Measurements from ENCODE around the gene TAL1.
"Not testable (repeated sequence)": the region's sequence is repeated elsewhere in the genome, so short reads cannot be mapped to it uniquely, and the experiment has no call there.

Gene TAL1

GRCh38 chr1:47232187-47232874 is at the start of gene TAL1:
TAL1 (minus strand) TSS chr1:47232225; CDS start chr1:47225888, 6,337 bp downstream.
- no peak for DNase-seq

- DNase-seq: no peak
Measured at GRCh38 chr1:47280142-47280541, 48.1 kb upstream of the TAL1 start.

GRCh38 chr1:47276850-47277249 is 44.8 kb upstream of the TAL1 start:
- no peak for DNase-seq

- DNase-seq: not testable (repeated sequence)
Measured at GRCh38 chr1:47275811-47276210, 43.8 kb upstream of the TAL1 start.

GRCh38 chr1:47265529-47265928 is 33.5 kb upstream of the TAL1 start:
- not testable (repeated sequence) for DNase-seq

- no peak for DNase-seq
Measured at GRCh38 chr1:47262787-47263413, 30.9 kb upstream of the TAL1 start.

- DNase-seq: no peak
Measured at GRCh38 chr1:47257224-47257623, 25.2 kb upstream of the TAL1 start.

DNA sequence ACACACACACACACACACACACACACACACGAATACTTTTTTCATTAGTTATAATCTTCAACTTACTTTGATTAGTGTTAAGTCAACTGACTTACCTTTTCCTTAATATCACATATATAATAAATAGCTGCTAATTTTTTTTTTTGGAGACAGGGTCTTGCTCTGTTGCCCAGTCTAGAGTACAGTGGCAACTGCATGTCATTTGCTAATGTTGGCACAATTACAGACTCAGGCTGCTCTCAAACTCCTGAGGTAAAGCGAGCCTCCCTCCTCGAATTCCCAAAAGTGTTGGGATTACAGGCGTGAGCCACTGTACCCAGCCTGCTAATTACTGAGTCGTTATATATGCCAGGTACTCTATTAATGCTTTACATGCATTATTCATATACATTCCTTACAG is 20.8 kb upstream of the TAL1 start:
- no peak for DNase-seq

- no peak for DNase-seq
Measured at GRCh38 chr1:47252369-47252768, 20.3 kb upstream of the TAL1 start.

DNA sequence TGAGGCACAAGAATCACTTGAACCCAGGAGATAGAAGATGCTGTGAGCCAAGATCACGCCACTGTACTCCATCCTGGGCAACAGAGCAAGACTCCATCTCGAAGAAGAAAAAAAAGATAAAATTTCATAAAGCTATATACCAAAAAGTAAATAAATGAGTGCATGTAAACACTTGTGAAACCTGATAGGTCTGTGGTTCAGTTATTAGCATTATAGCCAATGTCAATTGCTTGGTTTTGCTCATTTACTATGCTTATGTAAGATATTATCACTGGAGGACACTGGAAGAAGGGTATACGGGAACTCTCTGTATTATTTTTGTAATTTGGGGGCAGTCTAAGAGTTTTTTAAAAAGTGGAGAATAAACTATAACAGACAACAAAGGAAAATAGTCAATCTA is 17.7 kb upstream of the TAL1 start:
- DNase-seq: no peak

DNA sequence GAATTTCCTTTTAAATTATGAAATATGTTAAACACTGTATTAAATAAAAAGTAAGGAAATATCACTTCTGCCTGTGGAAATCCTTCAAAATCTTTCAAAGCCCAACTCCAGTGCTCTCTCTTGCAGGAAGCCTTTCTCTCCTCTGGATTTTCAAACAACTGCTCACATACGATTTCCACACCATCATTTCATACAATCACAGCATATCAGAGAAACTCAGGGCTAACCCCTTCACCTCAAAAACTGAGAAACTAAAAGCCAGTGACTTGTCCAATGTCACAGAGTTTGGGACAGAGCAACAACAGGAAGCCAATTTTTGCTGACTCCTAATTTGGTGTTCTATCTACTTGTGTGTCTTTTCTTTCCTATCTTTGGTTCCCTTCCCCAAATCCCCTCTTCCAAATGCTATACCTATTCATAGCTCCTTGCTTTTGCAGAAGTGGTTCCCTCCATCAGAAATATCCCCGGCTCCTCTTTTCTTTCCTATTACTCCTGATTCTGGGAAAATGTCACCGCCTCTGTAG is 12.4 kb upstream of the TAL1 start:
- DNase-seq: no peak

DNA sequence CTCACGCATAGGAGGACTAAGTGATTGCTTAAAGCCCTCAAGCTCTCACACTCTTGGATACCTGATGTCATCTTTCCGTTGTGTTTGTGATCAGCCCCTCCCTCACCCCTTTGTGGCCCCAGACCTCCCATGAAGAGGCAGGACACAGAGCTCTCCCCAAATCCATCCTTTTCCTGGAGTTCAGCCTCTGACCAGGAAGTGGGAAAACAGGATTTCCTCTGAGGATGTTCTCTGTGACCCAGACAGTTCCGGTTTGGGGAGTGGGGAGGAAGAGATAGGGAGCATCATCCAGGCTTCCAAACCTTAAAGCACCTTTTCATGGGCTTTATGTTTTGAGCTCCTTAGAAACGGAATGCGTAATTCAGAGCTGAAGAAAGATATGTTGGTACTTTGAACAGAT is 11.9 kb upstream of the TAL1 start:
- DNase-seq: no peak

DNA sequence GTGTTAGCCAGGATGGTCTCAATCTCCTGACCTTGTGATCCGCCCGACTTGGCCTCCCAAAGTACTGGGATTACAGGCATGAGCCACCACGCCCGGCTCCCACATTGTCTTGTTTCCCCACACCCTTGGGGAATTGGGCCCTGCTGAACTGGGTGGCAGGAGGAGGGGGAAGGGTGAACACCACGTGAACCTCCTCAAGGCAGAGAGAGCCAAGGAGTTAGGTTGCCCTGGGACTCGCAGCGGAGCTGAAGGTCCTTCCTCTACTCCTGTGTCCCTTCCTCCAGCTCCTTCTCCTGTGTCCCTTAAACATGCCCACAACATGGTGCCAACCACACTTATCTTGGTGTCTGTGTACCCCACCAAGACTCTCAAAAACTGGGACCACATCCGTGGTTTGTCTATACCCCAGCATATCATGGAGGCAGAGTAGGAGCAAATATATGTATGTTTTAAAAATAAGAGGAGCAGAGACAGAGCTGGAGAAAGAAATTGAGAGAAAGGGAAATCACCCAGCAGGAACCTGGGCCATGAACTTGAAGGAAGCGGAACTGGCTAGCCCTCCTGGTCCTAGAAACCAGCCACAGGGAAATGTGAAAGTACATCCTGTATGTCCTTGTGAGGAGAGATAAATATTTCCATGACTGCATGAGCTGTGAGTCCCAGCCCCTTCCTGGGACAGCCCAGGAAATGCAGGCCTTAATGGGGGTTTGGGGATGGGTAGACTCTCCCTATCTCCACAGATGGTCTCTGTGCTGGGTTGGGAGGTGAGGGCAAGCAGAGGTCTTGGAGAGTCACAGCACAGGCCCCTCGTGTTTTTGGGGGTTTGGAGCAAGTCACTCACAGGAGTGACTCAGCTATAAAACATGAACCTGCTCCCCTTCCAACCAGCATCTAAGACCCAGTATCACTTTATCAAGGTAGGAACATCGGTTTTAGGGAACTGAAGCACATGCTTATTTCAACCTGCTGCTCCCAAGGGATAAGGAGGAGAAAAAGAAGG is 9.4 kb upstream of the TAL1 start:
- DNase-seq: no peak

DNA sequence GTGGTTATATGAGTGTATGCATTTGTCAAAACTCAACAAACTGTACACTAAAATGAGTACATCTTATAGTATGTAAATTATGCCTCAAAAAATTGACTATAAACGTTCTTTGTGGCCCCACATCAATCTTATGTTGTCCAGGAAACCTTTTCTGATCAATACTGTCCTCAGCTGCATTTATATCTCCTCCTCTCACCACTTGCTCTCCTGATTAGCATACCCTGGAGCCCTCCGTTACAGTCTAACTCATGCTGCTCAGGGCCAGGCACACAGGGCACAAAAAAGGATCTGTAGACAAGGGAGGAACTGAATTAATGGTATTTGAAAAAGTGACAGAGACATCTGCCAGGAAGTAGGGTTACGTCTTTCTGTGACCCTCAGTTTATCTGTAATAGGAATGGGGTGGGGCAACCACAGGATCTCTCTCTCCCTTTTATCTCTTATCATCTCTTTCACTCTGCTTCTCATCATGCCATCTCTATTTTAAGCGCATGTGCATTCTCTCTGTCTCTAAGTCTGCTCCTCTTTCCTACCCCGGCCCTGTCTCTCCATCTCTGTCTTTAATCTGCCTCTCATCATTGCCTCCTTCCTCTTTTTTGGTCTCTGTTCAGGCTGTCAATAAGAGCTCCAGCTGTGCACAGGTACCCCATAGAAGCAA is 7.0 kb upstream of the TAL1 start:
- no peak for DNase-seq

DNA sequence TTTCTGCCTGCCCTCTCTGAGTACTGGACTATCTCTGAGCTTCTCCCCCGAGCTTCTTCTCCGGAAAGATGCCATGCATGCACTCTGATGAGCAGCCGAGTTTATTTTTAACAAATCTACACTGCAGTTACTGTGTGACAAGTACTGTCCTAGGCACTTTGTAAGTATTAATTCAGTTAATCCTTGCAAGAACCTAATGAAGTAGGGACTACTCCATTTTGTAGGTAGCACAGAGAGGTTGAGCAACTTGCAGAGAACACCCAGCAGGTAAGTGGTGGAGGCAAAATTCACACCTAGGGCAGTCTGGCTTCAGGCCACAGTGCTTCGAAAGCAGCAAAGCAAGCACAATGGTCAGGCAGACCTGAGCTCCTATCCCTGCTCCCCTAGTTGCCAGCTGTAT is 3.8 kb upstream of the TAL1 start:
- DNase-seq: no peak

DNA sequence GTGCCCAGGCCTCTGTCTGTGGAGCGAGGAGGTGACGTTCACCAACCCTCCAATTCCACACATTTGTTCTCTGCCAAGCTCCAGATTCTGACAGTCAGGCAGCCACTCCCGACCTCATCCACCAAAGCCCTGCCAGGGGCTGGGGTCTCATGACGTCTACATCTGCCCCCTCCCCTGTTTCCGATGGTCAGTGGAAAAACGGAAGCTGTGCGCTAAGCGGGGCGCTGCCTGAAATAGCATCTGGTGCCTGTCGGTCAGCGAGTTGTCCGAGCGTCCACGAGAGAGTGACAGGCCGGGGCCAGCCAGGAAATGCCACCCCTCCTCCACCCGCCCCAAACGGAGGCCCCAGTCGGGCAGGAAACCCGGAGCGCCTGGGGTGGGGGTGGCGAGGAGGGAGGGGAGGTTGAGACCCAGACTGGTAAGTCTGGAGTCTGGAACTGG is 3.2 kb upstream of the TAL1 start:
- DNase-seq: no peak

DNA sequence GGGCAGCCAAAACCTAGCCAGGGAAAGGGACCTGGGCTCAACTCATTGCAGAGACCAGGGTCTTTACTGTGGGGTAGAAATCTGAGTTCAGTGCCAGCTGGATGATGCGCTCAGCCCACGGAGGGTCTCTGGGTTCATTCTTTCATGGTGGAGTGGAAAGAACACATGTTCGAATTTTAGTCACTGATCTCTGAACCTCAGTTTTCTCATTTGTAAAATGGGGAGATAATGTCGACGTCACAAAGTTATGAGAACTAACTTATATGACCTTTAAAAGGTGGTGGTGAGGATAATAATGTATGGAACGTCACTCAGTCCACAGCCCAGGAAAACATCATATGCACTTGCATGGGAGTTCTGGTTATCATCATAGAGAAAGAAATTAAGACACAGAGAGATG is 1.2 kb upstream of the TAL1 start:
- no peak for DNase-seq

DNA sequence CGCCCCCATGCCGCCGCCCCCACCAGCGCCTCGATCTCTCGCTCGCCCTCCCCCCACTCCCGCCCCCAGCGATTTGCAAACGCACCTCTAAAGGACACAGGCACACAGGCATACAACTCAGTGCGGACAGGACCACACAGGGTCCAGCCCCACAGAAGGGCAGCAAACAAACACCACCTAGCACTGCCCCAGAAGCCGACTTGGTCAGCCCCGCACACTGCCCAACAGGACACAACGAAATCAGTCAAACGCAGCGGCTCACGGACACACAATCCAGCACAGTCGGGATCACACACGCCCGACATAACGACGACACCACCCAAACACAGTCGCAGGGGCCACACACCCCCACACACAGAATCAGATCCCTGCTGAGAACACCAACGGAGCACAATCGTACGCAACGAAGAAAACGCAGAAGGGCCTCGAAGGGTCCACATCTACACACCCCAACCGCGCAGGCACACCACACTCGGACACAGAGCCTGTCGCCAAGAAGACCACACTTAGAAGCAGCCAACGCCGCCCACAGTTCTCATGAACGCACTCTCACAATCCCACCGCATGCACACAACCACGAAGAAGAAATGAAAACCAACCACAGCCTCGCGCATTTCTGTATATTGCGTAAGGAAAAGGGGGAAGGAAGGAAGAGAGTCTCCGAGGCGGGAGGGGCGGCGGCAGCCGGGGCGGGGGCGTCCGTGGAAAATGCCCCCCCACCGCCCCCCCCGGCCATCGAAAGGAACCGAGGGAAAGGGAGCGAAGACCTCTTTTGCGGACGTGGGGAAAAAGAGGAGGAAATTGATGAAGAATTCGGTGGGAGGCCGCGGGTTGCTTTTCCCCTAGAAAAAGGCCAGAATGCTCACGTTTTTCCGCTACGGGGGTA is 481 bp downstream of the TAL1 start:
- peak; percentile 31 for DNase-seq

DNA sequence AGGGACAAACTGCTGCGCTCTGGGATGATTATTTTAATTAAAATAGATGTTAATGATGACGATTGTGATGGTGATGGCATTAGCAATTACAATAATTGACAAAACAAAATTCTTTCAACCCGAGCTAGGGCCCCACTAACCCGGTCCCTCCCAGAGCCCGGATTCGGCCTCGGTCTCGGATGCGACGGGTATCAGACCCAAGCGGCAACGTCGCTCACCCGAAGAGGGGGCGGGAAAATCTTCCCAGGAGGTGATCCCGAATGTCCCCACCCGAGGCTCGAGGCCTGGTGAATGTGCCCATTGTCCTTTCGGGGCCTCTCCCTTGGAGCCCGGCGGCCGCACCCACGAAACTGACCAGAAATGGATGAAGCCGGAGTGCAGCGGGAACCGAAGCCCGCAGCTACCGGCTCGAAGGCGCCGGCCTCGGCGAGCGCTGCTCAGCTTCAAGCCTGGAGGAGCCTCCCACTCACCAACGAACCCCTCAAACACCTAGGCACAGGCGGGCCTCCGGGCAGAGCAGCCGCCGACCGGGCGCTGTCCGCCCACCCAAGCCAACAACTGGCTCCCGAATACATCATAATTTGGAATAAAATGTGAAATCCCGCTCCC is 1.2 kb downstream of the TAL1 start:
- DNase-seq: no peak

GRCh38 chr1:47229886-47230691 is 1.9 kb downstream of the TAL1 start:
- DNase-seq: no peak

Measured in CD4-positive, alpha-beta T cell treated with Interferon gamma for 1 hour (primary cell).